Chondrocyte (in vitro differentiated cells): ENCODE measurements around the gene UBE3A. TPM values are rescaled to one million over a fixed set of nuclear protein-coding genes. Genes with fewer than 3 reads are reported as not detected.

Experiments
- DNase-seq: peaks from one replicate; pipeline ENCODE4 v3.0.0; 2021; ENCODE audit warnings: mixed read lengths, low spot score
- H3K27ac Mint-ChIP-seq: one replicate; pipeline ENCODE4 v1.8.0; 2021; ENCODE audit warnings: mild to moderate bottlenecking, moderate library complexity, mixed read lengths; ENCODE audit not compliant: unreplicated experiment
- H3K27me3 Mint-ChIP-seq: 2 replicates; pipeline ENCODE4 v1.8.0; 2021; ENCODE audit warnings: low read depth, mixed read lengths
- H3K36me3 Mint-ChIP-seq: 2 replicates; pipeline ENCODE4 v1.8.0; 2021; ENCODE audit warnings: low read depth, mixed read lengths
- H3K4me1 Mint-ChIP-seq: 2 replicates; pipeline ENCODE4 v1.8.0; 2021; ENCODE audit warnings: low read depth, mild to moderate bottlenecking, mixed read lengths
- H3K4me3 Mint-ChIP-seq: one replicate; pipeline ENCODE4 v1.8.0; 2021; ENCODE audit warnings: mild to moderate bottlenecking, moderate library complexity, mixed read lengths; ENCODE audit not compliant: unreplicated experiment
- H3K9me3 Mint-ChIP-seq: 2 replicates; pipeline ENCODE4 v1.8.0; 2021; ENCODE audit warnings: low read depth, mixed read lengths
- CTCF ChIP-seq: fragments of 200-600 bp; sonication (generic); IDR thresholded peaks from 2 replicates; pipeline ENCODE4 v1.5.0; 2021; ENCODE audit warnings: antibody characterized with exemption, mild to moderate bottlenecking, moderate library complexity
- total RNA-seq: library from RNA; stranded (reverse); gene quantifications from 3 replicates; pipeline ENCODE4 v1.2.1, GENCODE V29; 2021

The UBE3A gene
- total RNA-seq, 1 donor from 2014 or later: 75.9 TPM

GRCh38 chr15:25433118-25433865 is 5.5 kb downstream of the UBE3A start:
- TF ChIP-seq CTCF: no peak
- peaks cover 67% of the 10 kb centered on the region for H3K4me1 Mint-ChIP-seq
- H3K36me3 Mint-ChIP-seq: no peaks in the 10 kb centered on the region
- no peaks in the 10 kb centered on the region for H3K9me3 Mint-ChIP-seq
- no peak overlapping the region for H3K4me3 Mint-ChIP-seq
- no peaks in the 10 kb centered on the region for H3K27me3 Mint-ChIP-seq
- no peak for DNase-seq
- H3K27ac Mint-ChIP-seq: peak overlapping the region; percentile 52

- peak overlapping the region; percentile 28 for H3K27ac Mint-ChIP-seq
- DNase-seq: no peak
- no peaks in the 10 kb centered on the region for H3K27me3 Mint-ChIP-seq
- no peak for TF ChIP-seq CTCF
- peaks cover 66% of the 10 kb centered on the region for H3K4me1 Mint-ChIP-seq
- no peaks in the 10 kb centered on the region for H3K36me3 Mint-ChIP-seq
- no peak overlapping the region for H3K4me3 Mint-ChIP-seq
- no peaks in the 10 kb centered on the region for H3K9me3 Mint-ChIP-seq
Measured at GRCh38 chr15:25431836-25432561, 6.8 kb downstream of the UBE3A start.

GRCh38 chr15:25427861-25428260 is 11.0 kb downstream of the UBE3A start:
- Mint-ChIP-seq H3K4me1 (peaks cover 51% of the 10 kb centered on the region), H3K27me3 (no peaks in the 10 kb centered on the region), H3K27ac (no peak overlapping the region), H3K9me3 (no peaks in the 10 kb centered on the region), H3K4me3 (no peak overlapping the region), H3K36me3 (no peaks in the 10 kb centered on the region)
- no peak for DNase-seq
- TF ChIP-seq CTCF: no peak

GRCh38 chr15:25426896-25427610 is 11.8 kb downstream of the UBE3A start:
- Mint-ChIP-seq H3K4me3 (no peak overlapping the region), H3K27me3 (no peaks in the 10 kb centered on the region), H3K4me1 (peaks cover 44% of the 10 kb centered on the region), H3K9me3 (no peaks in the 10 kb centered on the region), H3K27ac (no peak overlapping the region), H3K36me3 (no peaks in the 10 kb centered on the region)
- DNase-seq: no peak
- TF ChIP-seq CTCF: no peak

- no peaks in the 10 kb centered on the region for H3K27me3 Mint-ChIP-seq
Measured at GRCh38 chr15:25424073-25424472, 14.8 kb downstream of the UBE3A start.

More at GRCh38 chr15:25424073-25424472, 14.8 kb downstream of the UBE3A start:
- DNase-seq: no peak
- no peak overlapping the region for H3K4me3 Mint-ChIP-seq
- H3K4me1 Mint-ChIP-seq: peaks cover 41% of the 10 kb centered on the region
- H3K27ac Mint-ChIP-seq: no peak overlapping the region
- H3K36me3 Mint-ChIP-seq: peaks cover 4% of the 10 kb centered on the region
- TF ChIP-seq CTCF: no peak
- H3K9me3 Mint-ChIP-seq: peaks cover 8% of the 10 kb centered on the region
